Measurements from ENCODE around the gene GNRH2.

GNRH2 gene, protein sequence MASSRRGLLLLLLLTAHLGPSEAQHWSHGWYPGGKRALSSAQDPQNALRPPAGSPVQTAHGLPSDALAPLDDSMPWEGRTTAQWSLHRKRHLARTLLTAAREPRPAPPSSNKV

GRCh38 chr20:3043322-3043721 lies at the start of gene GNRH2:
GNRH2 (plus strand) TSS chr20:3043622; CDS start chr20:3044415, 793 bp downstream.
- DNase-seq, result no peak

GRCh38 chr20:2995796-2996195 lies 47.6 kb upstream of the GNRH2 start:
- DNase-seq, result no peak

DNA sequence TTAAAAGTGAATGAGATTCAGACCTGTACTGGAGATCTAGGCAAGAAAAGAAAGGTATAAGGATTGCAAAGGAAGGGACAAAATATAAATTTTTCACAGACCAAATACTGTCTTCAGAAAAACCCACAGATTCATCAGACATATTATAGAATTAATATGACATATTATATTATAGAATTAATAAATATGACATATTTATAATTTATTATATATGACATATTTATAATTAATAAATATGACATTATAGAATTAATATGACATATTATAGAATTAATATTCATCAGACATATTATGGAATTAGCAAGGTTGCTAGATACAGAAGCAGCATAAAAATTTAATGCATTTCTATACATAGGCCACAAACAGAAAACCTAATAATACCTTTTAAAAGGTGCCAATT lies 44.7 kb upstream of the GNRH2 start:
- DNase-seq, result no peak

GRCh38 chr20:3000852-3001523 lies 42.4 kb upstream of the GNRH2 start:
- DNase-seq, result peak; percentile 83

DNA sequence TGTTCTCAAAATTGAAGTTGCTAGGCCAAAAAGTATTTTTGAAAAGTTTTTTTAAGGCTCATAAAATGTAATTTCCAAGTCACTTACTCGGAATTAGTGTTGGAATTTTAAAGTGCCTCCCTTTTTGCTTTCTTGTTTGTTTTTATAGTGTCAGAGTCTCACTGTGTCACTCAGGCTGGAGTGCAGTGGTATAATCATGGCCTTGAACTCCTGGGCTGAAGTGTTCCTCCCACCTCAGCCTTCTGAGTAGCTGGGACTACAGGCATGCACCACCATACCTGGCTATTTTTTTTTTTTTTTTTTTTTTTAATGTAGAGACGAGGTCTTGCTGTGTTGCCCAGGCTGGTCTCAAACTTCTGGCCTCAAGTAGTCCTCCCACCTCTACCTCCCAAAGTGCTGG lies 40.0 kb upstream of the GNRH2 start:
- no peak for DNase-seq

DNA sequence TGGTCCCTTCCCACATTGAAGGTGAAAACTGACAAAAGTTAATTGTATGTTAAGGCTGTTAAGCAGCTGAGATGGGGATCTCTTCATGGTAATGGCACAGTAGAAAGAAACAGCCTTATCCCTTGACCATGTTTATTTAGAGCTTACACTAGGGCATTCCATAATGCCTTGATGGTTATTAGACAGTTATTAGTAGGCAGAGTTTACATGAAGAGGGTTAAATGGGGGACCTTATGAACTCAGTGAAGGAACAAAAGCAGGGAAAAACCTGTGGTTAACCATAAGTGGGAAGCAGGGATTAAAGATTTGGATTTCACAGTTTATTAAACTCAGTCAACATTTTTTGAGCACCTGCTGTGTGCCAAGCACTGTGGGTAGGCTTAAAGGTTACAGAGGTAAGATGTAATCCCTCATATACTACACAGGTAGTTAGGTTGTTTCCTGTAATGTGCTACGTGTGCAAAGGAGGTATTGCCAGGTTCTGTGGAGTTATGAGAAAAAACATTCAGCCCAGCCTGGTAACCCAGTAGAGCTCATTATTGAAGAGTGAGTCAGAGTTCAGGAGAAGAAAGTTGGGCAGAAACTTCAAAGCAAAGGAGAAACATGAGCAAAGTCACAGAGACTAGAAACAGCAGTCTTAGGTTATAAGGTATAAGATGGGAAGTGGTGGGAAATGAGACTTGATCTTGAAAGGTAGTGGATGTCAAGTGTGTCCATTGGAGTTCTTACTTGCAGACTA lies 32.3 kb upstream of the GNRH2 start:
- no peak for DNase-seq

- DNase-seq, result no peak
Observed at GRCh38 chr20:3011752-3012151, 31.7 kb upstream of the GNRH2 start.

GRCh38 chr20:3013771-3014170 lies 29.7 kb upstream of the GNRH2 start:
- DNase-seq, result no peak

GRCh38 chr20:3014179-3014578 lies 29.2 kb upstream of the GNRH2 start:
- DNase-seq, result no peak

DNA sequence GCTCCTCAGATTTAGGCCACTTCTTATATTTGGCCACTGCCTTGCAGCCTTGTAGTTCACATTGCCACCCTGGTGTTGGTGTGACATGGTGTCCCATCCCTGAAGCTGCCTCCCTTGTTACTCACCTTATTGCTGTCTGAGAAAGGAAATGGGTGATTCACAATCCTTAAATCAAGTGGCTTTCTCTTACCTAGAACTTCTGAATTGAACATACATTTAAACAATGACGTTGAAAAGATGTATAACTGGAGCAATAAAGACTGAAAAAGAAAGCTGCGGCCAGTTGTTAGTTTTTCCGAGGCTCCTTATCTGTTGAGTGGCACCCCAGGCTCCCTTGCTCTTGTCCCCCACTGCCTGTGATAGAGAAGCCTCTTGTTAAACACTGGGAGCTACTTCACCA lies 28.8 kb upstream of the GNRH2 start:
- no peak for DNase-seq

- peak; percentile 43 for DNase-seq
Observed at GRCh38 chr20:3015302-3015701, 28.1 kb upstream of the GNRH2 start.

- DNase-seq, result no peak
Observed at GRCh38 chr20:3021327-3021726, 22.1 kb upstream of the GNRH2 start.

- DNase-seq, result no peak
Observed at GRCh38 chr20:3021777-3022176, 21.6 kb upstream of the GNRH2 start.

DNA sequence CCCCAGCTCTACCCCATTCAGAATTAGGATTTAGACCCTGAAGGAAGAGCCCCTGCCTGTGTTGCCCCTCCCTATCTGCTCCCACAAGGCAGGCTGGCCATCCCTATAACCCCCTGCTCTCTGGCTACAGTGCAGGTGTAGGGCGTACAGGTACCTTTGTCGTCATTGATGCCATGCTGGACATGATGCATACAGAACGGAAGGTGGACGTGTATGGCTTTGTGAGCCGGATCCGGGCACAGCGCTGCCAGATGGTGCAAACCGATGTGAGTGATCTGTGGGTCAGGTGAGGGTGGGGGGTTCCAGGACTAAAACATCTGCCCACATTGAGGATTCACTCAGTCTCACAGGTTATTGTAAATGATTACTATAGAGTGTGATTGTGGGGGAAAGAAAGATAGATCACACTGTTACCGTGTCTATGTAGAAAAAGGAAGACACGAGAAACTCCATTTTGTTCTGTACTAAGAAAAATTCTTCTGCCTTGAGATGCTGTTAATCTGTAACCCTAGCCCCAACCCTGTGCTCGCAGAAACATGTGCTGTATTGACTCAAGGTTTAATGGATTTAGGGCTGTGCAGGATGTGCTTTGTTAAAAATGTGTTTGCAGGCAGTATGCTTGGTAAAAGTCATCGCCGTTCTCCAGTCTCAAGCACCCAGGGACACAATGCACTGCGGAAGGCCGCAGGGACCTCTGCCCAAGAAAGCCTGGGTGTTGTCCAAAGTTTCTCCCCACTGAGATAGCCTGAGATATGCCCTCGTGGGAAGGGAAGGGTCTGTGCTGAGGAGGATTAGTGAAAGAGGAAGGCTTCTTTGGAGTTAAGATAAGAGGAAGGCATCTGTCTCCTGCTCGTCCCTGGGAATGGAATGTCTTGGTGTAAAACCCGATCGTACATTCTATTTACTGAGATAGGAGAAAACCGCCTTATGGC lies 20.6 kb upstream of the GNRH2 start:
- DNase-seq, result peak; percentile 85

GRCh38 chr20:3027987-3028386 lies 15.4 kb upstream of the GNRH2 start:
- DNase-seq, result no peak

DNA sequence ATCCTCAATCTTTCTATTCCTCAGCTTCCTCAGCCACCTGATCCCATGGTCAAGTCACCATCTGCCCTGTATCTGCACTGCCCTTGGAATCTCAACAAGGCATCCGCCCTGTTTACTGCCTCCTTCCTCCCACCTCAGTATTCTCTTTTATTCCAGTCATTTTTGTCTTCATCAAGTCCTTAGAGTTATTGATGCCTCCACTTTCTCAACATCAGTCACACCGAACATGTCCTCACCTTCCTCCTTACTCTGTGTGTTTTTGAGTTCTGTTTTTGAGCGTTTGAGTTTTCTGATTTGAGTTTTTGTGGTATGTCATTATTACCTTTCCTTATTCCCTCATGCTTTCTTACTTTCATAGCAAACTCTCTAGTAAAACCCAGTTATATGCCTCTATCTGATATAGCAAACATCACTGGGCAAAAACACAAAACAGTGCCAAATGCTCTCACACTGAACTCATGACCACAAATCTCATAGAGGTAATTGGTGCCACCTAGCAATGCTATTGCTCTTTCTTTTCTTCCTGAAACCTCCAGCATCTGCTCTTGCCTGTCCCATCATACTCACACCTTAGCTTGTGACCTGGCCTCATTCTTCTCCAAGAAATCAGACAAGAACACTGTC lies 11.8 kb upstream of the GNRH2 start:
- DNase-seq, result no peak

DNA sequence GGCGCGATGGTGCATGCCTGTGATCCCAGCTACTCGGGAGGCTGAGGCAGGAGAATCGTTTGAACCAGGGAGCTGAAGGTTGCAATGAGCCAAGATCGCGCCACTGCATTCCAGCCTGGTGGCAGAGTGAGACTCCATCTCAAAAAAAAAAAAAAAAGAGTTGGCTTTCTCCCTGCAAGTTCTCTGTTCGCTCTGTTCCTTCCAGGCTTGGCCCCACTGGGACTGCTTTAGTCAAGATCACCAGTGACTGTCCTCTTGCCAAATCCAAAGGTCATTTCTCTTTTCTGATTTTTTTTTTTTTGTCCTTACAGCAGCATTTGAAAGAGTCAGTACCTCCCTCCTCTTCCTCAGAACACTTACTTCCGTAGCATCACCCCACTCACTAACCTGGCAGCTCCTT lies 10.8 kb upstream of the GNRH2 start:
- DNase-seq, result no peak

DNA sequence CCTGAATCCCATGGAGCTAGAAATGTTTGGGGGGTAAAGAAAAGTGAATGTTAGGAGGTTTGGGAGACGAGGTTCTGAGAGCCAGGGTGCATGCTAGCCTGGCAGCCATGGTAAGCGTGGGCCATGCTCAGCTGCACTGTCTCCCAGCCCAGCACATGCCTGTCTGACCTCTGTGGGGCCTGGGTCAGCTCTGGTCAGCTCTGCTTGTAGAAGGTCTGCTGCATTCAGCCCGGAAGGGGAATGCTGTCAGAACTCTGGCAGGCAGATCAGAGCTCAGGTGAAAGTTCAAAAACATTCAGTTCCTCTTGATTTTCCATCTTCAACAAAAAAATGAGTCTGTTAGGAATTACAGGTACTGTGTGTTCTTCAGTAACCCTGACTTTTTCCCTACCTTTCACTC lies 5.8 kb upstream of the GNRH2 start:
- no peak for DNase-seq

GRCh38 chr20:3038454-3038853 lies 5.0 kb upstream of the GNRH2 start:
- no peak for DNase-seq

DNA sequence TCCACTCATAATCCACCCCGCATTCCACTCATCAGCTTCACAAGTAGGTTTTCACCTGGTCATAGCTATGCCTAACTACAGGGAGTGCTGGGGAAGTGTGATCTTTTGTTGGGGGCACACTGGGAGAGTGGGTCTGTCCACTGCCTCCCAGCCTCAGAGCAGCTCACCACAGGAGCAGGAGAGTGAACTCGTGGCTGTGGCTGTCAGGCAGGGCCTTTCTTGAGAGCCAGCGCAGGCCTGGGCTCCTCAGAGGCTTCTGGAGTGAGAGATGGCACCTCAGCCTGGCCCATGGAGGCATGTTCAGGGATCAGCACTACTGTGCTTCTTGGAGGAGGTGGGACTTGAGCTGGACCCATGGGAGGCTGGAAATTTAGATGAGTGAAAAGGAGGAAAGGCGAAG lies 4.0 kb upstream of the GNRH2 start:
- DNase-seq, result no peak

DNA sequence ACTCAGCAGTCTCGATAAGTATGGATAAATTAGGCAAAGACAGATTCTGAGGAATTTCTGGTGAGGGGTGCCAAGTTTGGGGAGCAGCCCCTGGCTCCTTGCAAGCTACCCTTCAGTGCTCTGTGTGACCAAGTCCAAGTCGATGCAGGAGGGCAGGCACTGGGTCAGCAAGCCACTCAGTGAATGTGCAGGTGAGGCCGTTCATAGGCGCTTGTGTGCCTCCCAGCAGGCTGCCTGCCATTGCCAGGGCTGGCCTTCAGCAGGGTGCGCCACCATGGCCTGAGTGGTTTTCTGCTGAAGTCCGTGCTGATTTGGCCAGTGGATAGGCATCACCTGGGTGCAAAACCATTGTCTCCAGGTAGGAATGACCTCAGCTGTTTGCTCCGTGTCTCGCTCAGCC lies 3.3 kb upstream of the GNRH2 start:
- no peak for DNase-seq

DNA sequence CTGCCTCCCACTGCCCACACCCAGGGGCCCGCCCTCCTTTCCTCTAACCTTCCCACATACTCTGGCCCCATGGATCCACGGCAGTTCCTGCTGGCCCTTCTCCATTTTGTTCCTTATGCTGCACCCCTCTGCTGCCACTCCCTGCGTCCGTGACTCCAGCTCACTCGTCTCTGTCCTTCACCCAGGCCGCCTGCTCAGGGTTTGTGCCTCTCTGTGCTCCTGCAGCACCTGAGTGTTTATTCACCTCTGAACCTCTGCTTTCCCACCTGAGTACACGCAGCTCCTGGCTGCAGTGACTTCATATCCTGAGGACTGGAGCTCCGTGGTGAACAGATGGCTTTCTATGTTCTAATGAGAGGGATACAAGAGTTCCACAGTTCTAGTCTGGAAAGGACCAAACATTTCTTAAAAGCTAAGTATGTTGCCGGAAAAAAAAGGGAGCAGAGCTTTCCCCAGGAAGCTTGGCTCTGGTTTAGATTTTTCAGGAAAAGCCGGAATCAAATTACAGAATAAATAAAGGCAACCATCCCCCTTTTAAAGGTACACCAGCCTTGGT lies 1.5 kb upstream of the GNRH2 start:
- no peak for DNase-seq

DNA sequence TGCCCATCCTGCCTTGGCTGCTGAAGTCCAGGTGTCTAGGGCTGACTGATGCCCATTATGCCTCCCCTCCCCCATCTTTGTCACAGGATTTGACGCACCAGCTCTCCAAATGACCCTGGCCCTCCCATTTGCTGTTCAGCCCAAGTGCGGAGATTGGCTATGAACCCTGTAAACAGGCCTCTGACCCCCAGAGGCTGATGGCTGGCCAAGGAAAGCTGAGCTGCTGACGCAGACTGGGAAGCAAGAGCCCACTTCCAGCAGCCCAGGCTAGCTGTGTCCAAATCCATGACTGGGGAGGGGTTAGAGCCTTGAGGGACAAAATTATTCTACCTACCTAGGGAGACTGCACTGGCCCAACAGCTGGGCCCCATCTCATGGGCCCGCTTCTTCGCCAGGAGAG lies 797 bp upstream of the GNRH2 start:
- no peak for DNase-seq

Measured in NCI-H82 (cell line).